K562 (cell line): ENCODE data around the gene MTRF1L. TPM values are rescaled to one million over a fixed set of nuclear protein-coding genes. Genes with fewer than 3 reads are reported as not detected.

Experiments used
- CCNT2 ChIP-seq: IDR thresholded peaks from 2 replicates; pipeline ENCODE4 v1.6.1; 2011; ENCODE audit warnings: borderline replicate concordance, low read depth, mild to moderate bottlenecking, moderate library complexity, mixed read lengths, low read length; ENCODE audit not compliant: insufficient read length; ENCODE audit errors: extremely low read depth
- CREB1 ChIP-seq, 2 experiments: sonication (generic) in 1 of 2; formaldehyde crosslinking in 1 of 2; IDR thresholded peaks; 2 replicates each; pipeline versions ENCODE4 v1.6.1 to v1.8.0; 2012 to 2022; ENCODE audit warnings: inconsistent platforms in 1 of 2, mild to moderate bottlenecking in 1 of 2, missing genetic modification reagents in 1 of 2, moderate library complexity in 1 of 2
- ESRRA ChIP-seq: fragments of 450-650 bp; IDR thresholded peaks from 2 replicates; pipeline ENCODE4 v1.6.1; 2014; ENCODE audit warnings: low read depth, mild to moderate bottlenecking, moderate library complexity, borderline replicate concordance
- FOSL1 ChIP-seq: fragments of 200-800 bp; sonication (Bioruptor generic); conservative IDR thresholded peaks from 2 replicates; pipeline ENCODE4 v1.6.1; 2016; ENCODE audit warnings: missing genetic modification characterization, missing compliant biosample characterization
- HDAC1 ChIP-seq, 2 experiments: fragments of 450-650 bp; IDR thresholded peaks; 2 replicates each; pipeline ENCODE4 v1.6.1; 2016 to 2017; ENCODE audit warnings: inconsistent platforms in 1 of 2, mild to moderate bottlenecking in 1 of 2, moderate library complexity in 1 of 2
- JUND ChIP-seq, 2 experiments: IDR thresholded peaks; 2 replicates in 1 of 2; 3 replicates in 1 of 2; pipeline ENCODE4 v1.6.1; 2011; ENCODE audit warnings: borderline replicate concordance in 2 of 2, low read depth in 2 of 2, low read length in 2 of 2, improper control_type of control experiment in 1 of 2, missing biosample characterization in 1 of 2, missing genetic modification characterization in 1 of 2, missing genetic modification reagents in 1 of 2
- NR2C2 ChIP-seq, 2 experiments: fragments of 200-800 bp in 1 of 2; sonication (Bioruptor generic) in 1 of 2; sonication (generic) in 1 of 2; formaldehyde crosslinking in 1 of 2; IDR thresholded peaks; 2 replicates each; pipeline versions ENCODE4 v1.6.1 to v1.8.0; 2016 to 2022; ENCODE audit warnings: mild to moderate bottlenecking in 1 of 2, missing compliant biosample characterization in 1 of 2, missing genetic modification characterization in 1 of 2, missing genetic modification reagents in 1 of 2
- POLR2G ChIP-seq: fragments of 200-400 bp; formaldehyde crosslinking; IDR thresholded peaks from 2 replicates; pipeline ENCODE4 v1.6.1; 2017; ENCODE audit warnings: low read depth, mild to moderate bottlenecking, antibody characterized with exemption, low read length, moderate library complexity
- SREBF2 ChIP-seq: sonication (generic); formaldehyde crosslinking; IDR thresholded peaks from 2 replicates; pipeline ENCODE4 v1.4.0; 2020; ENCODE audit warnings: mild to moderate bottlenecking, missing genetic modification reagents
- XRCC4 ChIP-seq: IDR thresholded peaks from one replicate; pipeline ENCODE4 v1.6.1; 2011; ENCODE audit not compliant: insufficient read depth, insufficient read length; ENCODE audit errors: extremely low read depth
- ZFPM2 ChIP-seq: fragments of 250-450 bp; sonication (Bioruptor Pico); IDR thresholded peaks from 2 replicates; pipeline ENCODE4 v1.5.1; 2022; ENCODE audit warnings: mild to moderate bottlenecking
- ZNF140 ChIP-seq: fragments of 250-450 bp; sonication (Bioruptor Pico); IDR thresholded peaks from 2 replicates; pipeline ENCODE4 v1.8.0; 2021; ENCODE audit warnings: moderate library complexity, mild to moderate bottlenecking, inconsistent platforms
- ZNF24 ChIP-seq: fragments of 450-650 bp; IDR thresholded peaks from 2 replicates; pipeline ENCODE4 v1.6.1; 2016
- ZNF408 ChIP-seq: fragments of 250-450 bp; sonication (Bioruptor Pico); IDR thresholded peaks from 2 replicates; pipeline ENCODE4 v1.4.0; 2020; ENCODE audit warnings: low read depth, mild to moderate bottlenecking, moderate library complexity
- ZNF644 ChIP-seq: fragments of 200-800 bp; sonication (Bioruptor generic); IDR thresholded peaks from 2 replicates; pipeline ENCODE4 v1.6.1; 2016; ENCODE audit warnings: low read depth, missing genetic modification characterization, missing compliant biosample characterization
- ZNF830 ChIP-seq: fragments of 250-450 bp; sonication (Bioruptor Pico); IDR thresholded peaks from 2 replicates; pipeline ENCODE4 v1.5.0; 2021; ENCODE audit warnings: mild to moderate bottlenecking
- ZSCAN32 ChIP-seq: fragments of 450-650 bp; formaldehyde crosslinking; IDR thresholded peaks from 2 replicates; pipeline ENCODE4 v1.4.0; 2020; ENCODE audit warnings: mild to moderate bottlenecking, moderate library complexity
- polyA plus RNA-seq, 8 experiments: library from polyadenylated mRNA; depleted of rRNA in 4 of 8; stranded (reverse) in 5 of 8; unstranded in 3 of 8; fragments of >200 nt; fragmentation: Nextera tagmentation in 2 of 8; fragmentation: Illumina TruSeq in 1 of 8; extraction: Ambion mirVana in 2 of 8; extraction: Trizol in 1 of 8; gene quantifications; 2 replicates each; pipeline versions ENCODE4 v1.2.1 to v1.2.3, GENCODE V29; 2011 to 2014; ENCODE audit warnings: inconsistent platforms in 1 of 8, missing spikeins in 1 of 8
- total RNA-seq, 7 experiments: library from RNA; depleted of rRNA in 6 of 7; stranded (reverse); fragments of >200 nt in 6 of 7; fragmentation: Illumina TruSeq in 2 of 7; extraction: Trizol in 2 of 7; gene quantifications; 2 replicates each; pipeline versions ENCODE4 v1.2.1 to v1.2.3, GENCODE V29; 2011 to 2021; ENCODE audit warnings: low replicate concordance in 1 of 7
- TF ChIP-seq, protein P1 (sequence below): sonication (generic); formaldehyde crosslinking; IDR thresholded peaks from 2 replicates; pipeline ENCODE4 v1.8.1; 2022; ENCODE audit warnings: missing genetic modification reagents
- TF ChIP-seq, protein P2 (sequence below), 2 experiments: fragments of 450-650 bp; IDR thresholded peaks; 2 replicates each; pipeline ENCODE4 v1.6.1; 2016
- TF ChIP-seq, protein P3 (sequence below): fragments of 450-650 bp; formaldehyde crosslinking; IDR thresholded peaks from 2 replicates; pipeline ENCODE4 v1.4.0; 2020; ENCODE audit warnings: mild to moderate bottlenecking, moderate library complexity
- TF ChIP-seq, protein P4 (sequence below): fragments of 450-650 bp; formaldehyde crosslinking; IDR thresholded peaks from 2 replicates; pipeline ENCODE4 v1.4.0; 2022; ENCODE audit warnings: mild to moderate bottlenecking, moderate library complexity

MTRF1L gene
- total and polyA plus RNA-seq, 9 of the 15 experiments (the other 6 are each of a cell fraction or from before 2014, with no cell fraction given) = 10.7 to 34.0 (median 30.2) TPM

DNA sequence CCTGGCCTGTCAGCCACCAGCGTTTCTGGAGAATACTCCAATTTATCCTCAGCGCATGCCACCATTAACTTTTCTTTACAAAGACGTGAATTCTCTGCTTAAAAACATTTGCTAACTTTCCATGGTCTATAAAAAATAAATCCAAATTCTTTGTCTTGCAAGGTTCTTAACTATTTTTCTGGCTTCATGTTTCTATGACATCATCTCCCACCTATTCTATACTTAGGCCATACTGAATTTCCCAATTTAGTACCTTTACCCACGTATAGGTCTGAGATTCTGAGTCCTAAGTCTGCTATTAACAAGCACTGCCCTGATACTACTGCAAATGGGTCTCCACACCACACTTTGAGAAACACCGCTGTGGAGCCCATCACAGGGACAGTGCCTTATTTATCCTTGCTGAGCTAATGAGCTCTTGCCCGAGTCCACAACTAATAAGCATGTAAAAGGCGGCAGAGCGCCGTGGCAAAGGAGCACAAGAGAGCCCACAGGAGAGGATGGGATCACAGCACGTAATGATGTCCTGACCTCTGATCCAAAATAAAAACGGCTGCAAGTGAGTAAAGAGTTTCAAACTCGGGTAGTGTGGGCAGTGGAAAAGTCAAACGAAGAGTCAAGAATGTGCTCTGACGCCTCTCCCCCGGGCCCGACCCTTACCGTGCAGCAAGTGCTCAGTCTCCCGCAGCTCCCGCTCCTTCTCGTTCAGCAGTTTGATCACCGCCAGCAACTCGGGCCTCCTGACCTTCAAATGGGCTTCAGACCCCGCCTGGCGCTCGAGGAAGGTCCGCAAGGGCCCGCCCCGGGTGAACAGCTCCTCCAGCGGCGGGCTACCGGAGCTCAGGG lies 519 bp downstream of the MTRF1L start (continued):
- no peak for TF ChIP-seq POLR2G
- TF ChIP-seq HDAC1 (IDR thresholded peaks at IDR 0.05) = no peak
- TF ChIP-seq XRCC4 = no peak
- peak; percentile 53; the same call in 1 of the 2 replicates for TF ChIP-seq ZFPM2 (CRISPR knock-in tag)
- no peak for TF ChIP-seq ZNF140 (CRISPR knock-in tag)
- TF ChIP-seq ZNF408 = no peak
- TF ChIP-seq, protein P1, sequence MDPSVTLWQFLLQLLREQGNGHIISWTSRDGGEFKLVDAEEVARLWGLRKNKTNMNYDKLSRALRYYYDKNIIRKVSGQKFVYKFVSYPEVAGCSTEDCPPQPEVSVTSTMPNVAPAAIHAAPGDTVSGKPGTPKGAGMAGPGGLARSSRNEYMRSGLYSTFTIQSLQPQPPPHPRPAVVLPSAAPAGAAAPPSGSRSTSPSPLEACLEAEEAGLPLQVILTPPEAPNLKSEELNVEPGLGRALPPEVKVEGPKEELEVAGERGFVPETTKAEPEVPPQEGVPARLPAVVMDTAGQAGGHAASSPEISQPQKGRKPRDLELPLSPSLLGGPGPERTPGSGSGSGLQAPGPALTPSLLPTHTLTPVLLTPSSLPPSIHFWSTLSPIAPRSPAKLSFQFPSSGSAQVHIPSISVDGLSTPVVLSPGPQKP (CRISPR knock-in tag) = no peak
- no peak for TF ChIP-seq SREBF2 (CRISPR knock-in tag)
- 0 out of 2 replicates have a peak, but pooled peaks have one; percentile 18 for TF ChIP-seq ZNF830
- peak; percentile 18 for TF ChIP-seq CCNT2
- TF ChIP-seq, protein P2, sequence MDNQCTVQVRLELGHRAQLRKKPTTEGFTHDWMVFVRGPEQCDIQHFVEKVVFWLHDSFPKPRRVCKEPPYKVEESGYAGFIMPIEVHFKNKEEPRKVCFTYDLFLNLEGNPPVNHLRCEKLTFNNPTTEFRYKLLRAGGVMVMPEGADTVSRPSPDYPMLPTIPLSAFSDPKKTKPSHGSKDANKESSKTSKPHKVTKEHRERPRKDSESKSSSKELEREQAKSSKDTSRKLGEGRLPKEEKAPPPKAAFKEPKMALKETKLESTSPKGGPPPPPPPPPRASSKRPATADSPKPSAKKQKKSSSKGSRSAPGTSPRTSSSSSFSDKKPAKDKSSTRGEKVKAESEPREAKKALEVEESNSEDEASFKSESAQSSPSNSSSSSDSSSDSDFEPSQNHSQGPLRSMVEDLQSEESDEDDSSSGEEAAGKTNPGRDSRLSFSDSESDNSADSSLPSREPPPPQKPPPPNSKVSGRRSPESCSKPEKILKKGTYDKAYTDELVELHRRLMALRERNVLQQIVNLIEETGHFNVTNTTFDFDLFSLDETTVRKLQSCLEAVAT (IDR thresholded peaks at IDR 0.05) = peak; percentile 35 to 67; a peak in 2 of 4 replicates
- no peak for TF ChIP-seq CREB1 (IDR thresholded peaks at IDR 0.05)
- TF ChIP-seq CREB1 (CRISPR knock-in tag; IDR thresholded peaks at IDR 0.05) = 0 out of 2 replicates have a peak, but pooled peaks have one; percentile 17
- TF ChIP-seq, protein P3, sequence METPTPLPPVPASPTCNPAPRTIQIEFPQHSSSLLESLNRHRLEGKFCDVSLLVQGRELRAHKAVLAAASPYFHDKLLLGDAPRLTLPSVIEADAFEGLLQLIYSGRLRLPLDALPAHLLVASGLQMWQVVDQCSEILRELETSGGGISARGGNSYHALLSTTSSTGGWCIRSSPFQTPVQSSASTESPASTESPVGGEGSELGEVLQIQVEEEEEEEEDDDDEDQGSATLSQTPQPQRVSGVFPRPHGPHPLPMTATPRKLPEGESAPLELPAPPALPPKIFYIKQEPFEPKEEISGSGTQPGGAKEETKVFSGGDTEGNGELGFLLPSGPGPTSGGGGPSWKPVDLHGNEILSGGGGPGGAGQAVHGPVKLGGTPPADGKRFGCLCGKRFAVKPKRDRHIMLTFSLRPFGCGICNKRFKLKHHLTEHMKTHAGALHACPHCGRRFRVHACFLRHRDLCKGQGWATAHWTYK (CRISPR knock-in tag) = 0 out of 2 replicates have a peak, but pooled peaks have one; percentile 6
- no peak for TF ChIP-seq FOSL1 (tag)
- no peak for TF ChIP-seq ZSCAN32 (CRISPR knock-in tag)
- TF ChIP-seq JUND (IDR thresholded peaks at IDR 0.05; ENCODE audit: borderline replicate concordance, low read depth, low read length) = 0 out of 2 replicates have a peak, but pooled peaks have one; percentile 11
- no peak; the same call in 2 of the 3 replicates for TF ChIP-seq JUND (tag; IDR thresholded peaks at IDR 0.05; ENCODE audit: borderline replicate concordance, low read depth, low read length)
- TF ChIP-seq ESRRA = no peak
- TF ChIP-seq NR2C2 (CRISPR knock-in tag; IDR thresholded peaks at IDR 0.05) = peak; percentile 24; the same call in 1 of the 2 replicates
- no peak for TF ChIP-seq NR2C2 (tag; IDR thresholded peaks at IDR 0.05)
- TF ChIP-seq, protein P4, sequence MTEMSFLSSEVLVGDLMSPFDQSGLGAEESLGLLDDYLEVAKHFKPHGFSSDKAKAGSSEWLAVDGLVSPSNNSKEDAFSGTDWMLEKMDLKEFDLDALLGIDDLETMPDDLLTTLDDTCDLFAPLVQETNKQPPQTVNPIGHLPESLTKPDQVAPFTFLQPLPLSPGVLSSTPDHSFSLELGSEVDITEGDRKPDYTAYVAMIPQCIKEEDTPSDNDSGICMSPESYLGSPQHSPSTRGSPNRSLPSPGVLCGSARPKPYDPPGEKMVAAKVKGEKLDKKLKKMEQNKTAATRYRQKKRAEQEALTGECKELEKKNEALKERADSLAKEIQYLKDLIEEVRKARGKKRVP (CRISPR knock-in tag) = no peak
- no peak for TF ChIP-seq ZNF24
- peak; percentile 56; the same call in 1 of the 2 replicates for TF ChIP-seq ZNF644 (tag)
